HepG2 (cell line): Measurements from ENCODE around the gene IFIH1. TPM values are rescaled to one million over a fixed set of nuclear protein-coding genes. Genes with fewer than 3 reads are reported as not detected.

ENCODE experiments used
- ATF4 ChIP-seq, 2 experiments: fragments of 450-650 bp in 1 of 2; sonication (generic) in 1 of 2; formaldehyde crosslinking; IDR thresholded peaks; 2 replicates each; pipeline versions ENCODE4 v1.5.0 to v1.8.0; 2020 to 2022; ENCODE audit warnings: mild to moderate bottlenecking in 1 of 2, missing genetic modification reagents in 1 of 2
- ATRX ChIP-seq: sonication (generic); formaldehyde crosslinking; IDR thresholded peaks from 2 replicates; pipeline ENCODE4 v1.4.0; 2020; ENCODE audit warnings: missing genetic modification reagents, borderline replicate concordance
- FOSL1 ChIP-seq: sonication (generic); formaldehyde crosslinking; IDR thresholded peaks from 2 replicates; pipeline ENCODE4 v1.9.0; 2021; ENCODE audit warnings: missing genetic modification reagents, borderline replicate concordance
- FOXK2 ChIP-seq: fragments of 450-650 bp; IDR thresholded peaks from 2 replicates; pipeline ENCODE4 v1.6.1; 2016
- HMGXB3 ChIP-seq: sonication (generic); formaldehyde crosslinking; IDR thresholded peaks from 2 replicates; pipeline ENCODE4 v1.4.0; 2020; ENCODE audit warnings: missing genetic modification reagents, borderline replicate concordance
- HNRNPLL ChIP-seq: fragments of 200-400 bp; formaldehyde crosslinking; IDR thresholded peaks from 2 replicates; pipeline ENCODE4 v1.6.1; 2017; ENCODE audit warnings: mild to moderate bottlenecking, low read depth, low read length; ENCODE audit not compliant: poor library complexity, severe bottlenecking
- MXD4 ChIP-seq: IDR thresholded peaks from 2 replicates; pipeline ENCODE4 v1.6.1; 2016; ENCODE audit warnings: mild to moderate bottlenecking, missing biosample characterization, missing genetic modification reagents
- NFKBIZ ChIP-seq: IDR thresholded peaks from 2 replicates; pipeline ENCODE4 v1.6.1; 2018; ENCODE audit warnings: missing genetic modification reagents, missing compliant biosample characterization
- PHF8 ChIP-seq: sonication (generic); formaldehyde crosslinking; IDR thresholded peaks from 2 replicates; pipeline ENCODE4 v1.5.0; 2020; ENCODE audit warnings: missing genetic modification reagents
- SCMH1 ChIP-seq: sonication (generic); formaldehyde crosslinking; IDR thresholded peaks from 2 replicates; pipeline ENCODE4 v1.9.0; 2021; ENCODE audit warnings: missing genetic modification reagents, mild to moderate bottlenecking, borderline replicate concordance
- SP1 ChIP-seq, 2 experiments: fragments of 450-650 bp in 1 of 2; sonication (generic) in 1 of 2; formaldehyde crosslinking in 1 of 2; IDR thresholded peaks; 2 replicates each; pipeline versions ENCODE4 v1.4.0 to v1.6.1; 2016 to 2020; ENCODE audit warnings: missing genetic modification reagents in 1 of 2
- SP4 ChIP-seq: sonication (generic); formaldehyde crosslinking; IDR thresholded peaks from 2 replicates; pipeline ENCODE4 v1.8.1; 2023; ENCODE audit warnings: mild to moderate bottlenecking, missing genetic modification reagents
- YEATS4 ChIP-seq: sonication (generic); formaldehyde crosslinking; IDR thresholded peaks from 2 replicates; pipeline ENCODE4 v1.4.0; 2020; ENCODE audit warnings: missing genetic modification reagents, borderline replicate concordance
- ZMYM2 ChIP-seq: sonication (generic); formaldehyde crosslinking; IDR thresholded peaks from 2 replicates; pipeline ENCODE4 v1.8.0; 2022; ENCODE audit warnings: mild to moderate bottlenecking, missing genetic modification reagents
- ZNF224 ChIP-seq: sonication (generic); formaldehyde crosslinking; IDR thresholded peaks from 2 replicates; pipeline ENCODE4 v1.5.0; 2020; ENCODE audit warnings: mild to moderate bottlenecking, missing genetic modification reagents
- ZNF24 ChIP-seq: fragments of 450-650 bp; IDR thresholded peaks from 2 replicates; pipeline ENCODE4 v1.6.1; 2017; ENCODE audit warnings: antibody characterized with exemption, mild to moderate bottlenecking
- ZNF256 ChIP-seq: sonication (generic); formaldehyde crosslinking; conservative IDR thresholded peaks from 2 replicates; pipeline ENCODE4 v1.4.0; 2020; ENCODE audit warnings: missing genetic modification reagents
- ZNF609 ChIP-seq: sonication (generic); formaldehyde crosslinking; IDR thresholded peaks from 2 replicates; pipeline ENCODE4 v1.4.0; 2020; ENCODE audit warnings: mild to moderate bottlenecking, missing genetic modification reagents, borderline replicate concordance
- polyA plus RNA-seq, 8 experiments: library from polyadenylated mRNA; depleted of rRNA in 3 of 8; stranded (reverse) in 7 of 8; unstranded in 1 of 8; fragments of >200 nt; fragmentation: Illumina TruSeq in 4 of 8; extraction: Trizol in 4 of 8; gene quantifications; 2 replicates each; pipeline versions ENCODE4 v1.2.1 to v1.2.3, GENCODE V29; 2011 to 2016; ENCODE audit warnings: low read depth in 4 of 8, missing spikeins in 1 of 8, mixed read lengths in 1 of 8; ENCODE audit not compliant: insufficient read depth in 1 of 8
- total RNA-seq, 5 experiments: library from RNA; depleted of rRNA; stranded (reverse); fragments of >200 nt; fragmentation: Illumina TruSeq; extraction: Trizol; gene quantifications; 2 replicates each; pipeline ENCODE4 v1.2.3, GENCODE V29; 2016; ENCODE audit warnings: low read depth in 1 of 5

IFIH1 gene
- total and polyA plus RNA-seq, 2 of the 13 experiments (the other 11 are each of a cell fraction or from before 2014, with no cell fraction given), result 1.5 to 11.5 TPM

- TF ChIP-seq ZNF609 (CRISPR knock-in tag), result 0 out of 2 replicates have a peak, but pooled peaks have one; percentile 21
- no peak for TF ChIP-seq FOXK2
- TF ChIP-seq HNRNPLL, result peak; percentile 33
- TF ChIP-seq YEATS4 (CRISPR knock-in tag), result peak; percentile 73
- TF ChIP-seq ZNF224 (CRISPR knock-in tag), result no peak
- TF ChIP-seq MXD4 (CRISPR knock-in tag), result no peak
- TF ChIP-seq ZNF256, result no peak
- TF ChIP-seq ATF4 (CRISPR knock-in tag; IDR thresholded peaks at IDR 0.05), result no peak; a peak in 1 of 4 replicates
- peak; percentile 51; the same call in 1 of the 2 replicates for TF ChIP-seq SP4
- no peak for TF ChIP-seq ZMYM2
- TF ChIP-seq SCMH1 (CRISPR knock-in tag), result no peak
- TF ChIP-seq ATRX (CRISPR knock-in tag), result no peak
- no peak for TF ChIP-seq NFKBIZ (CRISPR knock-in tag)
- peak; percentile 75 for TF ChIP-seq PHF8 (CRISPR knock-in tag)
- no peak for TF ChIP-seq FOSL1 (CRISPR knock-in tag)
- TF ChIP-seq SP1 (IDR thresholded peaks at IDR 0.05), result no peak
- TF ChIP-seq SP1 (CRISPR knock-in tag; IDR thresholded peaks at IDR 0.05), result no peak
- no peak for TF ChIP-seq ZNF24
- TF ChIP-seq HMGXB3 (CRISPR knock-in tag), result no peak; the same call in 1 of the 2 replicates
Observed at GRCh38 chr2:162318328-162319180, at the start of gene IFIH1 (continued).
